ENCODE results near the gene TBCD.
"Not testable (repeated sequence)": the region's sequence is repeated elsewhere in the genome, so short reads cannot be mapped to it uniquely, and the experiment has no call there.

TBCD gene

DNA sequence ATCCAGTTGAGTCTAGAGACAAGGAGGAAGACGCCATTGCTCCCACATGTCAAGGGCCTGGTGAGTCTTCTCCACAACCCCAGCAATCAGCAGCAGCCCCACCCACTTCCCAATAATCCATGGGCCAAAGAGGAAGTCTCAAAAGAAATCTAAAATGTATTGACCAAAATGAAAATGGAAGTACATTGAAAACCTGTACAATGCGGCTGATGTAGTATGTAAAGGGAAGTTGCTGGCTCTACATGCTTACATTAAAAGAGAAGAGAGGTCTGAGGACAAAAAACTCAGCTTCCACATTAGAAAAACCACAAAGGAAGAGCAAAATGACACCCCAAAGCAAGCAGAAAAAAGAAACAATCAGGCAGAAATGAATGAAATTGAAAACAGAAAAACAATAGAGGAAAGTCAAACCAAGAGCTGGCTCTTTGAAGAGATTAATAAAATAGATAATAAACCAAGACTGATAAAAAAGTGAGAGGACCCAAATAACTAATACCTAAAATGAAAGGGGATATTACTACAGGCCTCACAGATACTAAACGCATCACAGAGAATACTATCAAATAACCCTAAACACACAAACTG lies 227.0 kb downstream of the TBCD start:
- Histone ChIP-seq H3K27me3 (ENCODE audit: insufficient read depth, low read length) (no peaks in the 10 kb centered on the region), H3K4me3 (ENCODE audit: low read length) (no peak overlapping the region), H3K9me3 (ENCODE audit: low read length) (no peaks in the 10 kb centered on the region), H2AFZ (ENCODE audit: low read depth, low read length) (no peak overlapping the region), H3K36me3 (ENCODE audit: insufficient read depth, low read length) (no peaks in the 10 kb centered on the region), H3K4me1 (ENCODE audit: insufficient read depth, low read length) (peaks cover 14% of the 10 kb centered on the region)

DNA sequence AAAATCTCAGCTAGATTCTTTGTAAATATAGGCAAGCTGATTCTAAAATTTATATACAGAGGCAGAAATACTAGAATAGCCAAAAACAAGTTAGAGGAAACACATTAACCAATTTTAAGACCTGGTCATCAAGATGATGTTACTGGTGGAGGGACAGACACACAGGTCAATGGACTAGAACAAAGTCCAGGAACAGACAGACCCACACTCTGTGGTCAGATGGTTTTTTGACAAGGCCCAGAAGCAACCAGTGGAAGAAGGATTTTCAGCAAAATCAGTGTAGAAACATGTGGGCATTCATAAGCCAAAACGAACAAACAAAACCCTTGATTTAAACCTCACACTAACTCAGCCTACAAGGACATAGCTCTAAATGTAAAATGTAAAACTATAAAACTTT lies 227.9 kb downstream of the TBCD start:
- H2AFZ ChIP-seq (ENCODE audit: low read depth, low read length), result no peak overlapping the region
- H3K4me3 ChIP-seq (ENCODE audit: low read length), result no peak overlapping the region
- H3K4me1 ChIP-seq (ENCODE audit: insufficient read depth, low read length), result peaks cover 14% of the 10 kb centered on the region
- no peaks in the 10 kb centered on the region for H3K36me3 ChIP-seq (ENCODE audit: insufficient read depth, low read length)
- no peaks in the 10 kb centered on the region for H3K27me3 ChIP-seq (ENCODE audit: insufficient read depth, low read length)
- no peaks in the 10 kb centered on the region for H3K9me3 ChIP-seq (ENCODE audit: low read length)

DNA sequence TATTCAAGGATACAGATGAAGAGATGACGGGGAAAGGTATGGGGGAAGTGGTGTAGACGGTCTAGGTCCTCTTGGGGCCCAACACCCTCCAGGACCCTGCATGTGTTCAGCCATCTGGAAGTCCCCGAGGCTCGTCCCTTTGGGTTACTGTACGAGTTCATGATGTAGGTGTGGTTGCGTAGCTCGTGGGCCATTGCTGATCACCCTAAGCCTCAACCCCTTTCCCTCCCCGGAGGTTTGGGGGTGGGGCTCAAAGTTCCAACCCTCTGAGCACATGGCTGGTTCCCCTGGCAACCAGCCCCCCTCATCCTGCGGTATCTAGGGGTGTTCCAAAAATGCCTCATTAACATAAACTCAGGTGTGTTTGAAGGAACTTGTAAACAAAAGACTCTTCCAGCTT lies 228.8 kb downstream of the TBCD start:
- H3K9me3 ChIP-seq (ENCODE audit: low read length), result no peaks in the 10 kb centered on the region

DNA sequence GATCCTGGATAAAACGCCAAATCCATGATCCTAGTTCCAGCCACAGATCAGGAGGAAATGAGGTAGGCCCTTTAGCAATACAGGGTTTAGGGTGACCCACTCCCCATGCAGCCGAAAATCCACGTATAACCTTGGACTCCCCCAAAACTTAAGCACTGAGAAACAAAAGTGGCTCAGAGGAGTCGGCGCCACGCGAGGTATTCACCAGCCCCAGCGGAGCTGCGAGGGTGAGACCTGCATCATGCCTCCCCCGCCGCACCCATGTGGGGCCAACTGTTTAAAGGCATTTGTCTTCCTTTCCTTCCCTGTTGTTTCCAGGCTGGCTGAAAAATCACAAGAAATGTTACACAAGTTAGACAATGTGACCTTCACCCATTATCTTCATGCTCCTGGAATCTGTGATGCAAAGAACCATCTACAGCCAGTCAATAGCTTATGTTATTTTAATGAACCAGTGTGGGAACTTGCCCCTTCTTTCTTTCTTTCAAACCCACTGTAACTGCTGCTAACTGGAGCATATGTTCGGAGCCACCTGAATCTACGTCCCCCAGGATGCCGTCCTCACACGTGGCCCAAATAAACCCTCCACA lies 229.4 kb downstream of the TBCD start:
- Histone ChIP-seq H3K36me3 (ENCODE audit: insufficient read depth, low read length) (no peaks in the 10 kb centered on the region), H3K4me3 (ENCODE audit: low read length) (no peak overlapping the region), H2AFZ (ENCODE audit: low read depth, low read length) (no peak overlapping the region)

More for the DNA sequence above, 228.8 kb downstream of the TBCD start:
- Histone ChIP-seq H3K27me3 (ENCODE audit: insufficient read depth, low read length) (no peaks in the 10 kb centered on the region), H3K4me1 (ENCODE audit: insufficient read depth, low read length) (peaks cover 14% of the 10 kb centered on the region), H2AFZ (ENCODE audit: low read depth, low read length) (no peak overlapping the region), H3K4me3 (ENCODE audit: low read length) (no peak overlapping the region), H3K36me3 (ENCODE audit: insufficient read depth, low read length) (no peaks in the 10 kb centered on the region)

DNA sequence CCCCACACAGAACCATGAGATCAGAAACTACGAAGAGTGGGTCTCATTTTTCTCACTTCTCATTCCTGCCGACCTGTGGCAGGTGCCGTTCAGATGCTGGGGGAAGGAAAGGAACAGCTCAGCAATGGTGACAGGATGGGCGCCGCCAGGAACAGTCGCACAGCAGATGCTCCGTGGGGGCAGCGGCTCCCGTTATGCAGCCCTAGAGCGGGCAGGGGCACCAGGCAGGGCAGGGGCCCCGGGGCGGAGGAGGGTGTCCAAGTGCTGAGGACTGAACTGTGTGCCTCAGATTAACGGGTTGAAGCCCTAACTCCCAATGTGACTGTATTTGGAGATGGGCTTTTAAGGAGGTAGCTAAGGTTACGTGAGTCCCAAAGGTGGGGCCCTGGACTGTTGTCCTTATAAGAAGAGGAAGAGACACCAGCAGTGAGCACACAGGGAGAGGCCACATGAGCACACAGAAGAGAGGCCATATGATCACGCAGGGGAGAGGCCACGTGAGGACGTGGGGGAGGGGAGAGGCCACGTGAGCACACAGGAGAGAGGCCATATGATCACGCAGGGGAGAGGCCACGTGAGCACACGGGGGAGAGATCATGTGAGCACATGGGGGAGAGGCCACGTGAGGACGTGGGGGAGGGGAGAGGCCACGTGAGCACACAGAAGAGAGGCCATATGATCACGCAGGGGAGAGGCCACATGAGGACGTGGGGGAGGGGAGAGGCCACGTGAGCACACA lies 231.8 kb downstream of the TBCD start:
- Histone ChIP-seq H3K4me3 (ENCODE audit: low read length) (no peak overlapping the region), H3K36me3 (ENCODE audit: insufficient read depth, low read length) (no peaks in the 10 kb centered on the region), H3K9me3 (ENCODE audit: low read length) (peaks cover 3% of the 10 kb centered on the region), H2AFZ (ENCODE audit: low read depth, low read length) (no peak overlapping the region), H3K4me1 (ENCODE audit: insufficient read depth, low read length) (peaks cover 14% of the 10 kb centered on the region), H3K27me3 (ENCODE audit: insufficient read depth, low read length) (no peaks in the 10 kb centered on the region)

More for the DNA sequence above, 229.4 kb downstream of the TBCD start:
- H3K9me3 ChIP-seq (ENCODE audit: low read length), result no peaks in the 10 kb centered on the region
- no peaks in the 10 kb centered on the region for H3K27me3 ChIP-seq (ENCODE audit: insufficient read depth, low read length)
- H3K4me1 ChIP-seq (ENCODE audit: insufficient read depth, low read length), result peaks cover 14% of the 10 kb centered on the region

DNA sequence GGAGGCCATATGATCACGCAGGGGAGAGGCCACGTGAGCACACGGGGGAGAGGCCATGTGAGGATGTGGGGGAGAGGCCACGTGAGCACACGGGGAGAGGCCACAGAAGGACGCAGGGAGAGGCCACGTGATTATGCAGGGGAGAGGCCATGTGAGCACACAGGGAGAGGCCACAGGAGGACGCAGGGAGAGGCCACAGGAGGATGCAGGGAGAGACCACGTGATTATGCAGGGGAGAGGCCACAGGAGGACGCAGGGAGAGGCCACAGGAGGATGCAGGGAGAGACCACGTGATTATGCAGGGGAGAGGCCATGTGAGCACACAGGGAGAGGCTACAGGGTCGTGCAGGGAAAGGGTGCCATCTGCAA lies 232.4 kb downstream of the TBCD start:
- not testable (repeated sequence) for H3K4me3 ChIP-seq (ENCODE audit: low read length); H3K9me3 ChIP-seq (ENCODE audit: low read length); H3K27me3 ChIP-seq (ENCODE audit: insufficient read depth, low read length); H3K36me3 ChIP-seq (ENCODE audit: insufficient read depth, low read length); H2AFZ ChIP-seq (ENCODE audit: low read depth, low read length)
- peaks cover 14% of the 10 kb centered on the region for H3K4me1 ChIP-seq (ENCODE audit: insufficient read depth, low read length)

DNA sequence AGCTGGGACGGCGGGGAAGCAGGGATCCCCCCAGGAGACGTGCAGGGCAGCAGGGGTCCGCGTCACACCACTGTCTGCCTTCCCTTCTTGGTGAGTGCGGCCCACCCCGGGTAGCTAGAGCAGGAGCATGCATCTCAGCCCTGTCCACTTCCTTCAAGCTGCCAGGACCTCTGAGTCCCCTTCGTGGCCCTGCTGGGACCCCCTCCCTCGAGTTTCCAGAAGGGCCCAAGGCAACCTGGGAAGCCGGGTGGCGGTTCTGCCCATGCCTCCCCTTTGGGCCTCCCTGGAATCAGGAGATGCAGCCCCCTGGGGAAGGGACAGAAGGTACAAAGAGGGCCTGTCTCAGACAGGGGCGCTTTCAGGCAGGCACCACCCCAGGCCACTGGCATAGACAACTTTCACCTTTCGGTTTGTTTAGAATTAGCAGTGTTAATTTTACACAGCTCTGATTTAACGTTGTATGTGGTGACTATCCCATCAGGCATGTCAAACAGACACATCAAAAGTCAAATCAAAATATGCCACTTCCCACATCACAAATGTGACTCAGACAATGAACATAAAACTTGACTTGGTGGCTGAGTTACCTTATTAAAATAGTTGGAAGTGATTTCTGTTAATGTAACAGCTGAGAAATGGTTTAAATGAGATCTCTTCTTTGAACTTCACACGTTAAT lies 233.0 kb downstream of the TBCD start:
- Histone ChIP-seq H2AFZ (ENCODE audit: low read depth, low read length) (no peak overlapping the region), H3K4me3 (ENCODE audit: low read length) (no peak overlapping the region)

DNA sequence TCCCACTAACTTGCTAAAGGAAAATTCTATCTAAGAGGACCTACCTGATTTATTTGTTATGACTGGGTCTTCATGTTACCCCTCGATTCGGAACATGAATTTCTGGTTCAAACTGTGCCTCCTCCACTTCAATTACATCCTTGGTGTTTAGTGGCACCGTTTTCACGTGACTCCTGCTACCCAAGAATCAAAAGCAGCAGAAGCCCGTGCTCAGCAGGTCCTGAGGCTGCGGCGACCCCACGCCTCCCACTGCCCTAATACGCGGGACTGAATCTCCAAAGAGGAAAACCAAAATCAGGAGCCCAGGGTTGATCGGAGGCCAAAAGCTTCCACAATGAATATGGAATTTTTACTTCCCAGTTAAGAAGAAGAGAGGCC lies 233.6 kb downstream of the TBCD start:
- peaks cover 8% of the 10 kb centered on the region for H3K9me3 ChIP-seq (ENCODE audit: low read length)
- H2AFZ ChIP-seq (ENCODE audit: low read depth, low read length), result no peak overlapping the region
- H3K36me3 ChIP-seq (ENCODE audit: insufficient read depth, low read length), result no peaks in the 10 kb centered on the region
- peaks cover 14% of the 10 kb centered on the region for H3K4me1 ChIP-seq (ENCODE audit: insufficient read depth, low read length)
- no peak overlapping the region for H3K4me3 ChIP-seq (ENCODE audit: low read length)
- no peaks in the 10 kb centered on the region for H3K27me3 ChIP-seq (ENCODE audit: insufficient read depth, low read length)

More for the DNA sequence above, 233.0 kb downstream of the TBCD start:
- H3K9me3 ChIP-seq (ENCODE audit: low read length), result peaks cover 6% of the 10 kb centered on the region
- H3K4me1 ChIP-seq (ENCODE audit: insufficient read depth, low read length), result peaks cover 14% of the 10 kb centered on the region
- H3K36me3 ChIP-seq (ENCODE audit: insufficient read depth, low read length), result no peaks in the 10 kb centered on the region
- no peaks in the 10 kb centered on the region for H3K27me3 ChIP-seq (ENCODE audit: insufficient read depth, low read length)

DNA sequence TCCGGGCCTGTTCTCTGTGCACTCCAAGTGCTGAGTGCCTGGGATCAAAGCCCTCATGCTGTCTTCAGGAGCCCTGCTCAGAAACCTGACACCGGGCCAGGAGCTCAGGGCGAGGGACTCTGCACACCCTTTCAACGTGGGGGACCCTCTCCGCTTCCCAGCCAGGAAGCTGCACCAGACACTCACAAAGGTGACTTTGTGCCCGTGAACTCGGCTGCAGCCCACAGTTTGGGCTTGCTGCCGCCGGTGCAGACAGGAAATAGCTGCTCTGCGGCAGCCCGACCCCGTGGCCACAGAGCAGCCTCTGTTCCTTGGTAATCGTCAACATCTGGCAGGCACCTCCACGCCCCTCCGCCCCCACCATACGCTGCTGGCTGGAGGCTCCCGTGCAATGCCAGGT lies 234.1 kb downstream of the TBCD start:
- H3K4me1 ChIP-seq (ENCODE audit: insufficient read depth, low read length), result peaks cover 9% of the 10 kb centered on the region
- no peak overlapping the region for H3K4me3 ChIP-seq (ENCODE audit: low read length)
- H3K36me3 ChIP-seq (ENCODE audit: insufficient read depth, low read length), result no peaks in the 10 kb centered on the region
- no peak overlapping the region for H2AFZ ChIP-seq (ENCODE audit: low read depth, low read length)
- no peaks in the 10 kb centered on the region for H3K27me3 ChIP-seq (ENCODE audit: insufficient read depth, low read length)
- peaks cover 8% of the 10 kb centered on the region for H3K9me3 ChIP-seq (ENCODE audit: low read length)

DNA sequence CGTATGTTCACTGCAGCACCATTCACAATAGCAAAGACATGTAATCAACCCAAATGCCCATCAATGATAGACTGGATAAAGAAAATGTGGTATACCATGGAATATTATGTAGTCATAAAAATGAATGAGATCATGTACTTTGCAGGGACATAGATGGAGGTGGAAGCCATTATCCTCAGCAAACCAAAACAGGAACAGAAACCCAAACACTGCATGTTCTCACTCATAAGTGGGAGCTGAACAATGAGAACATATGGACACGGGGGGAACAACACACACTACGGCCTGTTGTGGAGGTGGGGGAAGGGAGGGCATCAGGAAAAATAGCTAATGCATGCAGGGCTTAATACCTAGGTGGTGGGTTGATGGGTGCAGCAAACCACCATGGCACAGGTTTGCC lies 237.2 kb downstream of the TBCD start:
- not testable (repeated sequence) for H3K4me3 ChIP-seq (ENCODE audit: low read length); H3K27me3 ChIP-seq (ENCODE audit: insufficient read depth, low read length); H2AFZ ChIP-seq (ENCODE audit: low read depth, low read length); H3K36me3 ChIP-seq (ENCODE audit: insufficient read depth, low read length); H3K4me1 ChIP-seq (ENCODE audit: insufficient read depth, low read length)
- peaks cover 11% of the 10 kb centered on the region for H3K9me3 ChIP-seq (ENCODE audit: low read length)

DNA sequence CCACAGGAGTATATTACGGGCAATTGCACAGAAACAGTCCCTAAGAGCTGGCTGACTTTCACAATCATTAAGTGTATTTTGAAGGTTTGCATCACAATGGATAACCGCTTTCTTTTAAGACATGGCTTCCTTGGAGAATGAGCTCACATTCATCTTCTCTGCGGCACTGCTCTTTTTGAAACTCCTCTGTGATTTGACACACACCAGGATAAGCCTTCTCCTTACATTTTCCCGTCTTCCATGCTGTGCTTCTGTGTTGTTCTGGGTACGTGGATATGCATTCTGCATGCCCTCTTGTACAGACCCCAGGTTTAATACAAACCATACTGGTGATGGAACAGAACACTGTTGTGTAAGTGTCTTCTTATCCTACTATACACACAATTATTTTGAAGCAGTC lies 238.0 kb downstream of the TBCD start:
- no peak overlapping the region for H2AFZ ChIP-seq (ENCODE audit: low read depth, low read length)
- H3K4me1 ChIP-seq (ENCODE audit: insufficient read depth, low read length), result no peaks in the 10 kb centered on the region
- peaks cover 11% of the 10 kb centered on the region for H3K9me3 ChIP-seq (ENCODE audit: low read length)
- no peak overlapping the region for H3K4me3 ChIP-seq (ENCODE audit: low read length)
- no peaks in the 10 kb centered on the region for H3K27me3 ChIP-seq (ENCODE audit: insufficient read depth, low read length)
- no peaks in the 10 kb centered on the region for H3K36me3 ChIP-seq (ENCODE audit: insufficient read depth, low read length)

DNA sequence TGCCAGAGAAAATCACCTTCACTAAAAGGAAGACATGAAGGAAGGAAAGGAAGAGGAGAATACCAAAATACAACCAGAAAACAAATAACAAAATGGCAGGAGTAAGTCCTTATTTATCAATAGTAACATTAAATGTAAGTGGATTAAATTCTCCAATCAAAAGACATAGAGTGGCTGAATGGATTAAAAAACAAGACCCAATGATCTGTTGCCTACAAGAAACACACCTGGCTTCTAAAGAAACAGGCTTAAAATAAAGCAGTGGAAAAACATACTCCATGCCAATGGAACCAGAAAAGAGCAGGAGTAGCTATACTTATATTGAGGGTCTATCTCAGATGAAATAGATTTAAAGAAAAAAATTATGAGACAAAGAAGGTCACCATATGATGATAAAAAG lies 241.1 kb downstream of the TBCD start:
- Histone ChIP-seq H2AFZ (ENCODE audit: low read depth, low read length) (no peak overlapping the region), H3K27me3 (ENCODE audit: insufficient read depth, low read length) (no peaks in the 10 kb centered on the region), H3K9me3 (ENCODE audit: low read length) (peaks cover 7% of the 10 kb centered on the region), H3K36me3 (ENCODE audit: insufficient read depth, low read length) (no peaks in the 10 kb centered on the region), H3K4me3 (ENCODE audit: low read length) (no peak overlapping the region), H3K4me1 (ENCODE audit: insufficient read depth, low read length) (peaks cover 5% of the 10 kb centered on the region)

Measured in neuron (in vitro differentiated cells).